Thyroid gland (tissue), 4 donors: ENCODE measurements around the gene PTPRB. TPM values are rescaled to one million over a fixed set of nuclear protein-coding genes. Genes with fewer than 3 reads are reported as not detected.

Source experiments
- DNase-seq, 2 donors: peaks; one replicate each; pipeline ENCODE4 v3.0.0-alpha.2; 2019
- H3K27ac ChIP-seq, 3 donors: fragments of 200-600 bp; sonication (generic); 1 replicate in 2 of 3; 2 replicates in 1 of 3; pipeline ENCODE4 v1.5.1; 2016 to 2019; ENCODE audit warnings: mild to moderate bottlenecking in 1 of 3, moderate library complexity in 1 of 3
- H3K27me3 ChIP-seq: fragments of 200-600 bp; sonication (generic); one replicate; pipeline ENCODE4 v1.5.1; 2019
- H3K36me3 ChIP-seq, 2 donors: fragments of 200-600 bp; sonication (generic); one replicate each; pipeline ENCODE4 v1.5.1; 2016 to 2019
- H3K4me1 ChIP-seq, 2 donors: fragments of 200-600 bp; sonication (generic); one replicate each; pipeline ENCODE4 v1.5.1; 2017 to 2019
- H3K4me3 ChIP-seq, 3 donors: fragments of 200-600 bp; sonication (generic); replicated peaks in 1 of 3; 1 replicate in 2 of 3; 2 replicates in 1 of 3; pipeline ENCODE4 v1.5.1; 2016; ENCODE audit warnings: mild to moderate bottlenecking in 1 of 3
- H3K9me3 ChIP-seq: fragments of 200-600 bp; sonication (generic); one replicate; pipeline ENCODE4 v1.5.1; 2017
- POLR2A ChIP-seq, 2 donors: fragments of 450-650 bp; IDR thresholded peaks; one replicate each; pipeline ENCODE4 v1.6.1; 2017; ENCODE audit warnings: antibody characterized with exemption in 2 of 2, mild to moderate bottlenecking in 2 of 2, moderate library complexity in 1 of 2
- WGBS, 2 donors: methylation state at CpG; one replicate each; pipeline ENCODE4 v1.1.5; 2017; 5-methylcytosine and 5-hydroxymethylcytosine counted together
- intact Hi-C: fragments of 100-400 bp; cut with DNase I; formaldehyde crosslinking; loops from one replicate; pipeline ENCODE4 v1.15.1; 2023
- total RNA-seq, 4 donors: library from RNA; depleted of rRNA; stranded (reverse); fragments of >200 nt; gene quantifications; one replicate each; pipeline ENCODE4 v1.2.3, GENCODE V29; 2016
- TF ChIP-seq, protein P1 (sequence below), 6 experiments: fragments of 200-600 bp in 3 of 6; fragments of 450-650 bp in 3 of 6; sonication (generic) in 3 of 6; IDR thresholded peaks; one replicate each; pipeline ENCODE4 v1.5.1; 2016 to 2019; ENCODE audit warnings: antibody characterized with exemption in 6 of 6, mild to moderate bottlenecking in 2 of 6, inconsistent platforms in 1 of 6, moderate library complexity in 1 of 6

Gene PTPRB
- total RNA-seq, 4 donors from 2014 or later: 24.4 to 75.3 (median 36.2) TPM

DNA sequence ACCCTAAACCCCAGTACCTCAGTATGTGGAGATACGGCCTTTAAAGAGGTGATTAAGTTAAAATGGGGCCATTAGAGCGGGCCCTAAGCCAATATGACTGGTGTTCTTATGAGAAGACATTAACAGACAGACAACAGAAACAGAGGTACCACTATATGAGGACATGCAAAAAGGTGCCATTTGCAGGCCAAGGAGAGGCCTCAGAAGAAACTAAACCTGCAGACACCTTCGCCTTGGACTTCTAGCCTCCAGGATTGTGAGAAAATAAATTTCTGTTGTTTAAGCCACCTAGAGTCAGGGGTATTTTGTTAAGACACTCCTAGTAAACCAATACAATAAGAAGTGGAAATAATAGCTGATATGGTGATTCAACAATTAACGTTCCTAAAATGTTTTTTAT lies 32.6 kb downstream of the PTPRB start:
- H3K27ac ChIP-seq: no peak overlapping the region

GRCh38 chr12:70603044-70603443 lies 34.2 kb downstream of the PTPRB start:
- TF ChIP-seq POLR2A (IDR thresholded peaks at IDR 0.05): no peak
- TF ChIP-seq, protein P1, sequence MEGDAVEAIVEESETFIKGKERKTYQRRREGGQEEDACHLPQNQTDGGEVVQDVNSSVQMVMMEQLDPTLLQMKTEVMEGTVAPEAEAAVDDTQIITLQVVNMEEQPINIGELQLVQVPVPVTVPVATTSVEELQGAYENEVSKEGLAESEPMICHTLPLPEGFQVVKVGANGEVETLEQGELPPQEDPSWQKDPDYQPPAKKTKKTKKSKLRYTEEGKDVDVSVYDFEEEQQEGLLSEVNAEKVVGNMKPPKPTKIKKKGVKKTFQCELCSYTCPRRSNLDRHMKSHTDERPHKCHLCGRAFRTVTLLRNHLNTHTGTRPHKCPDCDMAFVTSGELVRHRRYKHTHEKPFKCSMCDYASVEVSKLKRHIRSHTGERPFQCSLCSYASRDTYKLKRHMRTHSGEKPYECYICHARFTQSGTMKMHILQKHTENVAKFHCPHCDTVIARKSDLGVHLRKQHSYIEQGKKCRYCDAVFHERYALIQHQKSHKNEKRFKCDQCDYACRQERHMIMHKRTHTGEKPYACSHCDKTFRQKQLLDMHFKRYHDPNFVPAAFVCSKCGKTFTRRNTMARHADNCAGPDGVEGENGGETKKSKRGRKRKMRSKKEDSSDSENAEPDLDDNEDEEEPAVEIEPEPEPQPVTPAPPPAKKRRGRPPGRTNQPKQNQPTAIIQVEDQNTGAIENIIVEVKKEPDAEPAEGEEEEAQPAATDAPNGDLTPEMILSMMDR (IDR thresholded peaks at IDR 0.05): no peak
- no peak for DNase-seq
- H3K4me3 ChIP-seq: no peak overlapping the region
- H3K27ac ChIP-seq: no peak overlapping the region
- no peaks in the 10 kb centered on the region for H3K9me3 ChIP-seq
- WGBS, 2 donors: 45 to 80% methylated on average over 1 of the region's 1 CpG
- H3K4me1 ChIP-seq: no peaks in the 10 kb centered on the region
- intact Hi-C loops: no loop called here
- no peaks in the 10 kb centered on the region for H3K27me3 ChIP-seq
- H3K36me3 ChIP-seq: no peaks in the 10 kb centered on the region

More for the DNA sequence above, 32.6 kb downstream of the PTPRB start:
- DNase-seq: no peak
- TF ChIP-seq, protein P1 (IDR thresholded peaks at IDR 0.05): no peak
- TF ChIP-seq POLR2A (IDR thresholded peaks at IDR 0.05): no peak
- no peaks in the 10 kb centered on the region for H3K36me3 ChIP-seq
- no peaks in the 10 kb centered on the region for H3K27me3 ChIP-seq
- H3K4me3 ChIP-seq: no peak overlapping the region
- H3K9me3 ChIP-seq: no peaks in the 10 kb centered on the region
- WGBS, 2 donors: 94 to 96% methylated on average over 4 of the region's 4 CpGs
- intact Hi-C loops: no loop called here
- peaks cover 3 to 5% of the 10 kb centered on the region in 2 donors for H3K4me1 ChIP-seq

- H3K27ac ChIP-seq: no peak overlapping the region
- WGBS, 2 donors: 53 to 57% methylated on average over 4 of the region's 4 CpGs
- no peaks in the 10 kb centered on the region for H3K36me3 ChIP-seq
- H3K27me3 ChIP-seq: no peaks in the 10 kb centered on the region
- H3K4me3 ChIP-seq: no peak overlapping the region
- H3K9me3 ChIP-seq: no peaks in the 10 kb centered on the region
- intact Hi-C loops: no loop called here
- H3K4me1 ChIP-seq: no peaks in the 10 kb centered on the region
- TF ChIP-seq, protein P1 (IDR thresholded peaks at IDR 0.05): no peak
- TF ChIP-seq POLR2A (IDR thresholded peaks at IDR 0.05): no peak
- DNase-seq: no peak
These were observed 38.6 kb downstream of the PTPRB start for GRCh38 chr12:70598467-70599193.

GRCh38 chr12:70592664-70593063 lies 44.6 kb downstream of the PTPRB start:
- H3K4me3 ChIP-seq: no peak overlapping the region
- no peaks in the 10 kb centered on the region for H3K36me3 ChIP-seq
- no peak for TF ChIP-seq POLR2A (IDR thresholded peaks at IDR 0.05)
- TF ChIP-seq, protein P1 (IDR thresholded peaks at IDR 0.05): no peak
- no peak overlapping the region for H3K27ac ChIP-seq
- no peak for DNase-seq
- WGBS, 2 donors: 90 to 95% methylated on average over 2 of the region's 2 CpGs
- intact Hi-C loops: no loop called here
- H3K4me1 ChIP-seq: no peaks in the 10 kb centered on the region
- H3K9me3 ChIP-seq: no peaks in the 10 kb centered on the region
- H3K27me3 ChIP-seq: no peaks in the 10 kb centered on the region

- no peaks in the 10 kb centered on the region for H3K36me3 ChIP-seq
- H3K27me3 ChIP-seq: no peaks in the 10 kb centered on the region
- H3K4me1 ChIP-seq: no peaks in the 10 kb centered on the region
- no peak overlapping the region for H3K27ac ChIP-seq
- intact Hi-C loops: no loop called here
- 80 to 84% methylated on average over 4 of the region's 4 CpGs for WGBS, 2 donors
- no peak for TF ChIP-seq POLR2A (IDR thresholded peaks at IDR 0.05)
- TF ChIP-seq, protein P1 (IDR thresholded peaks at IDR 0.05): no peak
- no peak for DNase-seq
- no peaks in the 10 kb centered on the region for H3K9me3 ChIP-seq
- H3K4me3 ChIP-seq: no peak overlapping the region
These were observed 46.5 kb downstream of the PTPRB start for GRCh38 chr12:70590549-70591226.
